Femur (tissue), 1 donor: Measurements from ENCODE around the gene WDR88.
"Not testable (repeated sequence)": the region's sequence is repeated elsewhere in the genome, so short reads cannot be mapped to it uniquely, and the experiment has no call there.

Experiments used
- DNase-seq: peaks from one replicate; pipeline ENCODE4 v3.0.0-alpha.2; 2017

Gene WDR88, protein sequence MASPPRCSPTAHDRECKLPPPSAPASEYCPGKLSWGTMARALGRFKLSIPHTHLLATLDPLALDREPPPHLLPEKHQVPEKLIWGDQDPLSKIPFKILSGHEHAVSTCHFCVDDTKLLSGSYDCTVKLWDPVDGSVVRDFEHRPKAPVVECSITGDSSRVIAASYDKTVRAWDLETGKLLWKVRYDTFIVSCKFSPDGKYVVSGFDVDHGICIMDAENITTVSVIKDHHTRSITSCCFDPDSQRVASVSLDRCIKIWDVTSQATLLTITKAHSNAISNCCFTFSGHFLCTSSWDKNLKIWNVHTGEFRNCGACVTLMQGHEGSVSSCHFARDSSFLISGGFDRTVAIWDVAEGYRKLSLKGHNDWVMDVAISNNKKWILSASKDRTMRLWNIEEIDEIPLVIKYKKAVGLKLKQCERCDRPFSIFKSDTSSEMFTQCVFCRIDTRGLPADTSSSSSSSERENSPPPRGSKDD

GRCh38 chr19:33132021-33132420 is at the start of gene WDR88:
Gene WDR88, plus strand, starts transcription at chr19:33132114. Its CDS starts 56 bp downstream, at chr19:33132170.
- no peak for DNase-seq

DNA sequence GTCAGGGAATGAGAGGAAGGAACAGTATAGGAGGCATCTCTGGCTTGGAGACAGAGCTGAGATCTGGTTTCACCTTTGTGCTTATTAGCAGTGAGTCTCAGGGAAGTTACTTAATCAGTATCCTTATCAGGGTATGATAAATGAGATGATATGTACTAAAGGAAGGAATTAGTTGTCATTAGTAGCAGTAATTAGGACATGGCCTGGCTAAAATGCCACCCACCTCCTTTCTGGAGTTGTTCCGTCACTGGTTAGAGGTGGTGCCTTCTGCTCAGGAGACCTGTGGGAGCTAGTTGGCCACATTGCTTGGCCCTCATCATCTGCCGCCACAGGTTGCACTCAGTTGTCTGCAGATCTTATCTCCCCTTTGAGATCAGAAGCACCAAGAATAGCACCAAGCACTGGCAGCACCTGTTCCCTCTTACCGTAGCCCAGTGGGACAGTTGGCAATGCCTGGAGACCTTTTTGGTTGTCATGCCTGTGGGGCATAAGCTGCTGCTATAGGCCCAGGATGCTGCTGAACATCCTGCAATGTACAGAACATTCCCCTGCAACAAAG is 46.3 kb upstream of the WDR88 start:
- no peak for DNase-seq

DNA sequence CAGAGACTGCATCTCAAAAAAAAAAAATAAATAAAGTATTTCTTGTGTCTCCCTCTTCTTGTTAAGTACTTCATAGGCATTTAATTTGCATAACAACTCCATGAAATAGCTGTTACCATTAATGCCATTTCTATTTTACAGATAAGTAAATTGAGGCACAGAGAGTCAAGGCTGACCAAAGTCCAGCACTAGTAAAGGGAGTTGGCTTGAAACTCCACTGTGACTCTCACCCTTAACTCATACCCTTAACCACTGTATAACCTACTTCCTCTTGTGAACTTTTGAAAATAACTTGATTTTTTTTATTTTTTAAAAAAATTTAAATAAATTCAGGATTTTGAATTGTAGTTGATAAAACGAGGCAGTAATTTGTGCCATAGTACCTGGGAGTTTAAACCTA is 45.0 kb upstream of the WDR88 start:
- no peak for DNase-seq

GRCh38 chr19:33089010-33089409 is 42.9 kb upstream of the WDR88 start:
- no peak for DNase-seq

- no peak for DNase-seq
Measured at GRCh38 chr19:33090179-33090578, 41.7 kb upstream of the WDR88 start.

GRCh38 chr19:33093420-33094210 is 38.3 kb upstream of the WDR88 start:
- DNase-seq: no peak

GRCh38 chr19:33094436-33095067 is 37.4 kb upstream of the WDR88 start:
- no peak for DNase-seq

- no peak for DNase-seq
Measured at GRCh38 chr19:33096005-33096404, 35.9 kb upstream of the WDR88 start.

- DNase-seq: no peak
Measured at GRCh38 chr19:33098055-33098534, 33.8 kb upstream of the WDR88 start.

DNA sequence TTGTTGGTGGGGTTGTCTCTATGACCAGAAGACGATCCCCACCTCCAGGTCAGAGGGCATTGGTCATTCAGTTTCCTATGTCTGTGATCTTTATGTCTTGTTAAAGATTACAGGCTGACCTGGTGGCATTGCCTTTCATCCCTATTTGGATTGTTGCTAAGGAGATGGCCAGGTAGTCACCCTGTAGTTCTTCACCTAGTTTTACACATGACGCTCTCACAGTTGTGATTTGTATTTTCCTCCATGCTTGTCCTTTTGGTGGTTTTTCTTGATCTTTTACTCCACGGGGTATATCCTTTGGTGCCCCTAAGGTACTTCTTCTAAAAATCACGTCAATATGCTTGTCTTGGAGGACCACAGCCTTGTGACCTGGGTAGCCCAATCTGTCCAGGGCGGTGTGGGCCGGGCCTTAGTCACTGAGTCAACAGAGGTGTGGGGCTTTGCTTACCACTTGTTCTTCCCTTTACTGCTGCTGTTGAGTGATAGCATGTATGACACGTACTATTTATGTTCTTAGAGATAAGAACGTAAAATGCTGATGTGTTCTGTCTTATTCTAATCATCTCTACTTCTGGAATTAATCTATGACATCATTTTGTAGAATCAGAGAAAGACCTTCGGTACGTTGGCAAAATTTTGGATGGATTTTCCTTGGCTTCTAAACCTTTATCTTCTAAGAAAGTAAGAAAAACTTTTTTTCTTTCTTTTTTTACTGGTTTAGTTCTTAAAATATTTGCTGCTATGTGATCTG is 30.8 kb upstream of the WDR88 start:
- no peak for DNase-seq

DNA sequence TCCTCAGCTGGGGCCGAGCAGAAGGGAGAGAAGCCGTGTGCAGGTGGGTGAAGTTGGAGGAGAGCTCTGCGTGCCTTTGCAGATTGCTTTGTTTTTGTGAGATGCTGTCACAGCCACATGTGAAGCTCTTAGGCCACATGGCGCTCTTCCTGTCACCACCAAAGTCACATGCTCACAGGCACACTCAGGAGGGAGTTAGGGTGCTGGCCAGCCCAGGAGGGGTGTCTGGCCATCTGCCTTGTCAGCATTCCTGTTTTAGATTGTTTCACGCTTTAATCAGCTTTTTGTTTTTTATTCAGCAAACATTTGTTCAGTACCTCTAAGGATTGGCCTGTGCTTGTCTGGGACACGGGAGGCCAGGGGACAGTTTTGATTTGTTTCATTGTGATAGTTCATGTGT is 29.0 kb upstream of the WDR88 start:
- no peak for DNase-seq

- no peak for DNase-seq
Measured at GRCh38 chr19:33108161-33108560, 23.8 kb upstream of the WDR88 start.

GRCh38 chr19:33110137-33110910 is 21.6 kb upstream of the WDR88 start:
- no peak for DNase-seq

DNA sequence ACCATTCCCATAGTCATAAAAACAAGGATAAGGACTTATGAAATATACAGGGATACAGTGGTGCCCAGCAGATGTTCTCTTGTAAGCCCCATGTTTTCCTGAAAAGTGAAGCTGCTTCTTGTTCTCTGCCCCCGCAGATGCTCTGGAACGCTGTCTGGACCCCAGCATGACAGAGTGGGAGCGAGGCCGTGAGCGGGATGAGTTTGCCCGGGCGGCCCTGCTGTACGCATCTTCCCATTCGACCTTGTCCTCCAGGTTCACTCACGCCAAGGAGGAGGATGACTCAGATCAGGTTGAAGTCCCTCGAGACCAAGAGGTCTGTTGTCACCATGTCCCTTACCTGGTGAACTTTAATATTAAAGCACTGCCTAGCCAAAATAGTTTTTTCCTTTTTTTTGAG is 20.3 kb upstream of the WDR88 start:
- no peak for DNase-seq

- DNase-seq: no peak
Measured at GRCh38 chr19:33114312-33114711, 17.6 kb upstream of the WDR88 start.

DNA sequence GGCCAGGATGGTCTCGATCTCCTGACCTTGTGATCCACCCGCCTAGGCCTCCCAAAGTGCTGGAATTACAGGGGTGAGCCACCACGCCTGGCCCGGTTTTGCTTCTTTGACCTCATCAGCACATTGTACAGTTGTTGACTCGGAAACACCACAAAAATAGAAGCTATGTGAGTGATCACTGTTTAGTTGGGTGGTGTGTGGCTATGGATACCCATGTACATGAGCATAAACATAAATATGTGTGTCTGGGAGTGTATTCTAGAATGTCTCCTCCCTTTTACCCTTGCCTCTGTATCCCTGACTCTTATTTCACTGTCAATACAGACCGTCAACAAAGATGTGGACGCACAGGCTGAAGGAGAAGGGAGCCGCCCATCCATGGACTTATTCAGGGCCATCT is 14.4 kb upstream of the WDR88 start:
- DNase-seq: no peak

DNA sequence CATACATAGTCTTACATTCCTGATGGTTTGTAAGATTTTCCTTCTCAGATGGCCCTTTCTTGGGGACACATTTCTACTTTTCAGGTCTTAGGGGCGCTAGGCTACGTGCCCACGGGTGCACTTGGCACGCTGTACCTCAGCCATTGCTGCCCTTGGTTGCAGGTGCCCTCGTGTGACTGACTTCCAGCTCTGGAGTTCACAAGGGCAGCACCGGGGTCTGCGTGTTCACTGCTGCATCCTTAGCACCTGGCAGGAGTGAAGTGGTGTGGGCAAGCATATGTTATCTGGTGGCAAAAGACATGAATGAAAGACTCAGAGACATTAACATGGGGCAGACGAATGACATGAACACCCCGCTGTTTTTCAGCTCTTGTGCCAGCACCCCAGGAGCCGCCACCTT is 13.3 kb upstream of the WDR88 start:
- DNase-seq: no peak

DNA sequence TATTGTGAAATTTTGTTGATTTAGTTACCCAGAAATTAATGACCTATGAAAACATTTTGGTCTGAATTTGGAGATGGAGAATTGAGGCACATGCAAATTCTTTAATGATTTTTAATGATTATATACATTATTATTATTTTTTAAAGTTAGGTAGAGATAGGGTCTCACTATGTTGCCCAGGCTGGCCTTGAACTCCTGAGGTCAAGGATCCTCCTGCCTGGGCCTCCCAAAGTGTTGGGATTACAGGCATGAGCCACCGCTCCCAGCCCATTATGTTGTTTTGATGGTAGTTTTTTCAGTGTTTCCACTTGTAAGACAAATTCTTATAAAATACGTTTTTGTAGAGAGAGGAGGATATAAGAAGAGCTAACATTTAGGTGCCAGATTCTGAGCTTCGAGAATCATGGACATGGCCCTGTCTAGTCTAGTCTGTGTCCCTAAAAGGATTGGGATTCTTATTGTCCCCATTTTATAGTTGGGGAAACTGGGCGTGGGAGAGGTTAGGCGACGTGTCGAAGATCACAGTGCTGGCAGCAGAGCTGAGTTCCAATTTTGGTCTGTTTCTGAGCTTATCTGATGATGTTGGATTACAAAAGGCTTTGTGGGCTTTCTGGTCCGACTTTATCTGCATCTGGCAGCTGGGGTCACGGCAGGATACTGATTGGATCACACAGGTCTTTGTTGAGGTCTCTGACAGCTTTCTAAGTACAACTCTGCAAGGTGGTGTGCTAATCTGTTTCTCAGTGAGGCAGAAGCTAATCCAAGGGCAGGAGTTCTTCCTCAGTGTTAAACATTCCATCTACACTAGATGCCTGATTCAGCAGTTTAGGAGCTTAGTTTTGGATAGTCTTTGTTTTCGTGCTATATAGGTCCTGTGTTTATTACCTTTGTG is 7.5 kb upstream of the WDR88 start:
- DNase-seq: no peak

GRCh38 chr19:33125929-33126388 is 6.0 kb upstream of the WDR88 start:
- peak; percentile 54 for DNase-seq

DNA sequence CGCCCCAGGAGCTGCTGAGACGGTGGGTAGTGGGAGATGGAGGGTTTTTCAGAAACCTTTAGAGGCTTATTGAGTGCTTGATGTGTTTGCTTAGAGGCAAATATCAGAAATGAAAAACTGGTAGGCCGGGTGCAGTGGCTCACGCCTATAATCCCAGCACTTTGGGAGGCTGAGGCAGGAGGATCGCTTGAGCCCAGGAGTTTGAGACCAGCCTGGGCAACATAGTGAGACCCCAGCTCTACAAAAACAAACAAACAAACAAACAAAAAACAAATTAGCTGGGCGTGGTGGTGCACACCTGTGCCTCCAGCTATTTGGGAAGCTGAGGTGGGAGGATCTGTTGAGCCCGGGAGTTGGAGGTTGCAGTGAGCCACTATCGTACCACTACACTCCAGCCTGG is 5.2 kb upstream of the WDR88 start:
- not testable (repeated sequence) for DNase-seq
